ENCODE measurements around the gene DGKB. TPM values are rescaled to one million over a fixed set of nuclear protein-coding genes. Genes with fewer than 3 reads are reported as not detected.

DGKB gene
- total RNA-seq, 1 donor from 2014 or later: 0.32 TPM

DNA sequence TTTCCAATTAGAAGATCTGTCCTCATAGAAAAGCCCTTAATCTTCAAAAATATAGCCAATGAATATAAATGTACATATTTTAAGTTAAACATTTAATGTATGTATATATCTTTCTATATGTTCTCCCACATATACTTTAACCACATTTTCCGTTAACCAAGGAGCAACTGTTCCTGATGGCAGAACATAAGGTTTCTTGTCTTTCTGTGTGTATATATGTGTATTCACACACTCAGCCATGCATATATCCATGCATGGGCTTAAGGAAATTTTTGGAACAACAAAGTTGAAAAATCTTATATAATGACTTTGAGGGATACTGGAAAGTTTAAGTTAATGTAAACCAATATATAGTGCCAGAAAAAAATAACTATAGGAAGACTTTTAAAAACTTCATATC is 274.0 kb downstream of the DGKB start:
- no peak overlapping the region for H3K4me3 Mint-ChIP-seq (ENCODE audit: unreplicated experiment)
- TF ChIP-seq, protein P1, sequence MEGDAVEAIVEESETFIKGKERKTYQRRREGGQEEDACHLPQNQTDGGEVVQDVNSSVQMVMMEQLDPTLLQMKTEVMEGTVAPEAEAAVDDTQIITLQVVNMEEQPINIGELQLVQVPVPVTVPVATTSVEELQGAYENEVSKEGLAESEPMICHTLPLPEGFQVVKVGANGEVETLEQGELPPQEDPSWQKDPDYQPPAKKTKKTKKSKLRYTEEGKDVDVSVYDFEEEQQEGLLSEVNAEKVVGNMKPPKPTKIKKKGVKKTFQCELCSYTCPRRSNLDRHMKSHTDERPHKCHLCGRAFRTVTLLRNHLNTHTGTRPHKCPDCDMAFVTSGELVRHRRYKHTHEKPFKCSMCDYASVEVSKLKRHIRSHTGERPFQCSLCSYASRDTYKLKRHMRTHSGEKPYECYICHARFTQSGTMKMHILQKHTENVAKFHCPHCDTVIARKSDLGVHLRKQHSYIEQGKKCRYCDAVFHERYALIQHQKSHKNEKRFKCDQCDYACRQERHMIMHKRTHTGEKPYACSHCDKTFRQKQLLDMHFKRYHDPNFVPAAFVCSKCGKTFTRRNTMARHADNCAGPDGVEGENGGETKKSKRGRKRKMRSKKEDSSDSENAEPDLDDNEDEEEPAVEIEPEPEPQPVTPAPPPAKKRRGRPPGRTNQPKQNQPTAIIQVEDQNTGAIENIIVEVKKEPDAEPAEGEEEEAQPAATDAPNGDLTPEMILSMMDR (IDR thresholded peaks at IDR 0.05): no peak
- H3K36me3 Mint-ChIP-seq (ENCODE audit: unreplicated experiment): no peaks in the 10 kb centered on the region
- no peak for DNase-seq (ENCODE audit: extremely low spot score, unreplicated experiment)
- no peak overlapping the region for H3K27ac Mint-ChIP-seq (ENCODE audit: unreplicated experiment)
- H3K4me1 Mint-ChIP-seq (ENCODE audit: unreplicated experiment): no peaks in the 10 kb centered on the region
- no peaks in the 10 kb centered on the region for H3K9me3 Mint-ChIP-seq (ENCODE audit: unreplicated experiment)
- peaks cover 5% of the 10 kb centered on the region for H3K27me3 Mint-ChIP-seq (ENCODE audit: unreplicated experiment)

GRCh38 chr7:14626076-14626475 is 276.5 kb downstream of the DGKB start:
- Mint-ChIP-seq H3K4me3 (ENCODE audit: unreplicated experiment) (no peak overlapping the region), H3K4me1 (ENCODE audit: unreplicated experiment) (no peaks in the 10 kb centered on the region), H3K27me3 (ENCODE audit: unreplicated experiment) (peaks cover 2% of the 10 kb centered on the region), H3K9me3 (ENCODE audit: unreplicated experiment) (no peaks in the 10 kb centered on the region), H3K36me3 (ENCODE audit: unreplicated experiment) (no peaks in the 10 kb centered on the region), H3K27ac (ENCODE audit: unreplicated experiment) (no peak overlapping the region)
- TF ChIP-seq, protein P1 (IDR thresholded peaks at IDR 0.05): no peak
- DNase-seq (ENCODE audit: extremely low spot score, unreplicated experiment): no peak

DNA sequence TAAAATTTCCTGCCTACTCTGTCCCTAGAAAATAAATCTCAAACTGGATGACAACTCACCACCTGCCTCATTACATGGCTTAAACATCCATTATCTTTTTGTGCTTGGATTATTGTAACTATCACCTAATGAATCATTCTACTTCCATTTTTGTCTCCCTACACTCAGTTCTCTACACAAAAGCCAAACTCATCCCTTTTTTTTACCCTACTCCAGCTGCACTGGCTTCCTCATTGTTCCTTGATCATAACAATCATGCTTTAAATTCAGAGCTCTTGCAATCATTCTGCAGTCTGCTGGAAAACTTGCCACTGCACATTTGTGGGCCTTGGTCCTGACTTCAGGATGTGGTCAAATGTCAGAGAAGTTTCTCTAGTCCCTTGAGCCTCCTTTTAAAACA is 280.0 kb downstream of the DGKB start:
- no peaks in the 10 kb centered on the region for H3K4me1 Mint-ChIP-seq (ENCODE audit: unreplicated experiment)
- H3K9me3 Mint-ChIP-seq (ENCODE audit: unreplicated experiment): no peaks in the 10 kb centered on the region
- TF ChIP-seq, protein P1 (IDR thresholded peaks at IDR 0.05): no peak
- no peaks in the 10 kb centered on the region for H3K36me3 Mint-ChIP-seq (ENCODE audit: unreplicated experiment)
- no peaks in the 10 kb centered on the region for H3K27me3 Mint-ChIP-seq (ENCODE audit: unreplicated experiment)
- DNase-seq (ENCODE audit: extremely low spot score, unreplicated experiment): no peak
- no peak overlapping the region for H3K4me3 Mint-ChIP-seq (ENCODE audit: unreplicated experiment)
- no peak overlapping the region for H3K27ac Mint-ChIP-seq (ENCODE audit: unreplicated experiment)

DNA sequence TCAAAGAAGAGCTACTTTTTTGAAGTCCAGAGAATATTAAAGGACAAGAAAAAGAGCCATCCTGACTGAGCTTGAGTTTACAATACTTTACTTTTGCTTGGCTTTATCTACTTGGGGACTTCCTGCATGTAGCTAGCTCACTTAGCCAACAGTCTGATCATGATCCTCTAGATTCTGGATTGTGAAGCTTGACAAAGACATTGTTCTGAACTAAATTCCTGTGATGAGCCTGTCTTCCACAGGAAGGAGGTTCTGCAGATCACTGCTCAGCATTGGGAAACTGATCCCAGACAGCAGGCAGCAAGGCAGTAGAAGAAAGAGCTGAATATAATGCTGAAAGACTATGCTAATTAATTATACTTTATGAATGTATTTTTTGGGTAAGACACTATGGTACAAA is 296.4 kb downstream of the DGKB start:
- no peak for DNase-seq (ENCODE audit: extremely low spot score, unreplicated experiment)

DNA sequence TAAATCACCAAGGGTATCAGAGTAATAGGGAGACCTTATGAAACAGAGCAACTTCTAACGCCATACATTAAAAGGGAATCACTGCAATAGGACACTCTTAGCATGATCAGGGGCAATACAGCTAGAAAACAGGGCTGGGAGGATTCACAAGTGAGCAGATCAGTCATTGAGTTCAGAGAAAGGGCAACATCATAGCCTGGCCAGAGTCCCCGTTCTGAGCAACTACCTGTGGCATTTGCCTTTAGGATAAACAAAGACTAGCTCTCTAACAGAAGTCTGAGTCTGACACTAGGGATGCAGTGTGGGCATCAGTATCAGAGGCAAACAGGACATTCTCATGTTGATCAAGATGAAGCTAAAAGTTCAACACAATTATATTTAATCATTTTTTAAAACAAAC is 297.9 kb downstream of the DGKB start:
- Mint-ChIP-seq H3K9me3 (ENCODE audit: unreplicated experiment) (peaks cover 5% of the 10 kb centered on the region), H3K4me1 (ENCODE audit: unreplicated experiment) (no peaks in the 10 kb centered on the region), H3K27ac (ENCODE audit: unreplicated experiment) (no peak overlapping the region), H3K4me3 (ENCODE audit: unreplicated experiment) (no peak overlapping the region), H3K27me3 (ENCODE audit: unreplicated experiment) (no peaks in the 10 kb centered on the region), H3K36me3 (ENCODE audit: unreplicated experiment) (no peaks in the 10 kb centered on the region)
- DNase-seq (ENCODE audit: extremely low spot score, unreplicated experiment): no peak
- TF ChIP-seq, protein P1 (IDR thresholded peaks at IDR 0.05): no peak

More for the DNA sequence above, 296.4 kb downstream of the DGKB start:
- no peaks in the 10 kb centered on the region for H3K36me3 Mint-ChIP-seq (ENCODE audit: unreplicated experiment)
- no peak overlapping the region for H3K4me3 Mint-ChIP-seq (ENCODE audit: unreplicated experiment)
- peaks cover 5% of the 10 kb centered on the region for H3K27me3 Mint-ChIP-seq (ENCODE audit: unreplicated experiment)
- TF ChIP-seq, protein P1 (IDR thresholded peaks at IDR 0.05): no peak
- H3K27ac Mint-ChIP-seq (ENCODE audit: unreplicated experiment): no peak overlapping the region
- peaks cover 7% of the 10 kb centered on the region for H3K9me3 Mint-ChIP-seq (ENCODE audit: unreplicated experiment)
- no peaks in the 10 kb centered on the region for H3K4me1 Mint-ChIP-seq (ENCODE audit: unreplicated experiment)

Measured in osteocyte (in vitro differentiated cells).